Thyroid gland (tissue), 4 donors: ENCODE results near the gene LCN15. TPM values are rescaled to one million over a fixed set of nuclear protein-coding genes. Genes with fewer than 3 reads are reported as not detected.

Source experiments
- DNase-seq, 2 donors: peaks; one replicate each; pipeline ENCODE4 v3.0.0-alpha.2; 2019
- H3K27ac ChIP-seq, 3 donors: fragments of 200-600 bp; sonication (generic); 1 replicate in 2 of 3; 2 replicates in 1 of 3; pipeline ENCODE4 v1.5.1; 2016 to 2019; ENCODE audit warnings: mild to moderate bottlenecking in 1 of 3, moderate library complexity in 1 of 3
- H3K27me3 ChIP-seq: fragments of 200-600 bp; sonication (generic); one replicate; pipeline ENCODE4 v1.5.1; 2019
- H3K36me3 ChIP-seq, 2 donors: fragments of 200-600 bp; sonication (generic); one replicate each; pipeline ENCODE4 v1.5.1; 2016 to 2019
- H3K4me1 ChIP-seq, 2 donors: fragments of 200-600 bp; sonication (generic); one replicate each; pipeline ENCODE4 v1.5.1; 2017 to 2019
- H3K4me3 ChIP-seq, 3 donors: fragments of 200-600 bp; sonication (generic); replicated peaks in 1 of 3; 1 replicate in 2 of 3; 2 replicates in 1 of 3; pipeline ENCODE4 v1.5.1; 2016; ENCODE audit warnings: mild to moderate bottlenecking in 1 of 3
- H3K9me3 ChIP-seq: fragments of 200-600 bp; sonication (generic); one replicate; pipeline ENCODE4 v1.5.1; 2017
- POLR2A ChIP-seq, 2 donors: fragments of 450-650 bp; IDR thresholded peaks; one replicate each; pipeline ENCODE4 v1.6.1; 2017; ENCODE audit warnings: antibody characterized with exemption in 2 of 2, mild to moderate bottlenecking in 2 of 2, moderate library complexity in 1 of 2
- WGBS, 2 donors: methylation state at CpG; one replicate each; pipeline ENCODE4 v1.1.5; 2017; 5-methylcytosine and 5-hydroxymethylcytosine counted together
- intact Hi-C: fragments of 100-400 bp; cut with DNase I; formaldehyde crosslinking; loops from one replicate; pipeline ENCODE4 v1.15.1; 2023
- total RNA-seq, 4 donors: library from RNA; depleted of rRNA; stranded (reverse); fragments of >200 nt; gene quantifications; one replicate each; pipeline ENCODE4 v1.2.3, GENCODE V29; 2016
- TF ChIP-seq, protein P1 (sequence below), 6 experiments: fragments of 200-600 bp in 3 of 6; fragments of 450-650 bp in 3 of 6; sonication (generic) in 3 of 6; IDR thresholded peaks; one replicate each; pipeline ENCODE4 v1.5.1; 2016 to 2019; ENCODE audit warnings: antibody characterized with exemption in 6 of 6, mild to moderate bottlenecking in 2 of 6, inconsistent platforms in 1 of 6, moderate library complexity in 1 of 6

LCN15 gene
- total RNA-seq, 4 donors from 2014 or later = not detected

- intact Hi-C loops = no loop called here
- no peak for DNase-seq
- H3K27me3 ChIP-seq = no peaks in the 10 kb centered on the region
- H3K36me3 ChIP-seq = no peaks in the 10 kb centered on the region
- no peaks in the 10 kb centered on the region for H3K9me3 ChIP-seq
- TF ChIP-seq, protein P1, sequence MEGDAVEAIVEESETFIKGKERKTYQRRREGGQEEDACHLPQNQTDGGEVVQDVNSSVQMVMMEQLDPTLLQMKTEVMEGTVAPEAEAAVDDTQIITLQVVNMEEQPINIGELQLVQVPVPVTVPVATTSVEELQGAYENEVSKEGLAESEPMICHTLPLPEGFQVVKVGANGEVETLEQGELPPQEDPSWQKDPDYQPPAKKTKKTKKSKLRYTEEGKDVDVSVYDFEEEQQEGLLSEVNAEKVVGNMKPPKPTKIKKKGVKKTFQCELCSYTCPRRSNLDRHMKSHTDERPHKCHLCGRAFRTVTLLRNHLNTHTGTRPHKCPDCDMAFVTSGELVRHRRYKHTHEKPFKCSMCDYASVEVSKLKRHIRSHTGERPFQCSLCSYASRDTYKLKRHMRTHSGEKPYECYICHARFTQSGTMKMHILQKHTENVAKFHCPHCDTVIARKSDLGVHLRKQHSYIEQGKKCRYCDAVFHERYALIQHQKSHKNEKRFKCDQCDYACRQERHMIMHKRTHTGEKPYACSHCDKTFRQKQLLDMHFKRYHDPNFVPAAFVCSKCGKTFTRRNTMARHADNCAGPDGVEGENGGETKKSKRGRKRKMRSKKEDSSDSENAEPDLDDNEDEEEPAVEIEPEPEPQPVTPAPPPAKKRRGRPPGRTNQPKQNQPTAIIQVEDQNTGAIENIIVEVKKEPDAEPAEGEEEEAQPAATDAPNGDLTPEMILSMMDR (IDR thresholded peaks at IDR 0.05) = no peak
- no peak for TF ChIP-seq POLR2A (IDR thresholded peaks at IDR 0.05)
- peaks cover 37 to 51% of the 10 kb centered on the region in 2 donors for H3K4me1 ChIP-seq
- H3K4me3 ChIP-seq = no peak overlapping the region
- 77 to 81% methylated on average over 5 to 16 of the region's 22 CpGs for WGBS, 2 donors
- no peak overlapping the region for H3K27ac ChIP-seq
Measured at GRCh38 chr9:136746155-136746490, 18.2 kb downstream of the LCN15 start.

DNA sequence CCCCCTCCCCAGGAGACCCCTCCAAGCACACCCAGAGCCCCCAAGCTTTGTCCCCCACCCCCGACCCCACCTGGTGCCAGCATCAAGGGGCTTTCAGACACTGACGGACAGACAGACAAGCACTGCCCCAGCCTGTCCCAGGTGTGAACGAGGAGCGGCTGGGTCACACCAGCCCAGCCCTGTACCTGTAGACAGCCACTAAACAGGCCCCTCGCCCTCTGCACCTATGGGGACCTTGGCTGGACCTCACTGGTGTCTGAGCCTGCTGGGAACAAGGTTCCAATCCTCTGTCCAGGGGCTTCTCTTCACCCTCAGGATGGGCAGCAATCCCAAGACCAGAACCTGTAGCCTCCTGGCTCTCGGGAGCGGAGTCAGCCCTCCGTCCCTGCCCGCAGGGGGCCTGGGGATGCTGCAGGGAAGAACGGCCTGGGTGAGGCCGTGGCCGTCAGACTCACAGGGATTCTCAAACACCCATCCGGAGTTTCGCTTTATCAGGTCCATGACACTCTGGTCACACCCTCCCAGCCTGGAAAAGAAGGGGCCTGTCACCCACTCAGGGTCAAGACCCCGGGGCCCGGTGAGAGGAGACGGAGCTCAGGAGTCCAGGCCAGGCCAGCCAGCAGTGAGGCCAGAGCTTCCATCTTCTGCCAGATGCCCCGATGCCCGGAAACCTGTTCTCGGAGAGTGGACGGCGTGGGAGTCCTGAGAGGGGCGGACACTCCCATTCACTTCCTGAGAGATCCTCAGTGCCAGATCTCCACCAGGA is 18.7 kb downstream of the LCN15 start:
- no peak overlapping the region for H3K4me3 ChIP-seq
- 78 to 88% methylated on average over 7 to 10 of the region's 23 CpGs for whole genome bisulfite sequencing, 2 donors
- intact Hi-C loops = no loop called here
- no peaks in the 10 kb centered on the region for H3K27me3 ChIP-seq
- no peak for TF ChIP-seq POLR2A (IDR thresholded peaks at IDR 0.05)
- TF ChIP-seq, protein P1 (IDR thresholded peaks at IDR 0.05) = no peak
- no peak overlapping the region for H3K27ac ChIP-seq
- H3K36me3 ChIP-seq = no peaks in the 10 kb centered on the region
- peaks cover 41 to 52% of the 10 kb centered on the region in 2 donors for H3K4me1 ChIP-seq
- no peak for DNase-seq
- H3K9me3 ChIP-seq = no peaks in the 10 kb centered on the region

GRCh38 chr9:136744773-136745172 is 19.5 kb downstream of the LCN15 start:
- Histone ChIP-seq H3K27me3 (no peaks in the 10 kb centered on the region), H3K36me3 (no peaks in the 10 kb centered on the region), H3K4me3 (no peak overlapping the region), H3K9me3 (no peaks in the 10 kb centered on the region), H3K27ac (no peak overlapping the region), H3K4me1 (peaks cover 41 to 51% of the 10 kb centered on the region in 2 donors)
- WGBS, 2 donors = 90 to 100% methylated on average over 1 to 13 of the region's 18 CpGs
- no peak for DNase-seq
- no peak for TF ChIP-seq POLR2A (IDR thresholded peaks at IDR 0.05)
- TF ChIP-seq, protein P1 (IDR thresholded peaks at IDR 0.05) = no peak
- intact Hi-C loops = no loop called here

DNA sequence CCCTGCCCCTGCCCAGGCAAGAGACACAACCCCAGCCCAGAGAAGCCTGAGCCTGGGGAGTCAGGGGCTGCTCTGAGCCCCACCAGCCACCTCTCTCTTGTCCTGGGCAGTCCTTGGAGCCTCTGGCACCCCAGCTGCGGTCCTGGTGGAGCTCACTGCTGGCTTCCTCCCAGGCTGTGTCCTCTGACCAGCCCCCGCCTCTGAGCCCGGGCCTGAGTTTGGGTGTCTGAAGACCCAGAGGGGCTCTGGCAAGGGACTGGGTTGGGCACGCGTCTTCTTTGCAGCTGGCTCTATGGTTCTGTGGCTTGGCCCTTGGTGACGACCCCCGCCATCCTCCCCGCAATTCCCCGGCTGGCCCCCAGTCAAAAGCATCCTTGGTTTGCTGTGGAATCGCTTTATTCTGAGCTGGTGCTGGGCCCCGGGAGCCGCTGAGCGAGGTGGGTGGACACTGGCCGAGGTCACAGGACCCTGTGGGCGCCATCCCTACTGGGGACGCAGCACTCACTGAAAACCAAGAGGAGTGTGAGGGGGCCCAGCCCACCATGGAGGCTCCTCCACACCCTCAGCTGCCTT is 20.6 kb downstream of the LCN15 start:
- H3K27ac ChIP-seq = no peak overlapping the region
- 100% methylated on average over 5 of the region's 16 CpGs; no CpG with 5 or more reads in 1 of the 2 donors for WGBS, 2 donors
- H3K36me3 ChIP-seq = no peaks in the 10 kb centered on the region
- H3K27me3 ChIP-seq = no peaks in the 10 kb centered on the region
- H3K9me3 ChIP-seq = no peaks in the 10 kb centered on the region
- DNase-seq = no peak
- intact Hi-C loops = no loop called here
- TF ChIP-seq, protein P1 (IDR thresholded peaks at IDR 0.05) = no peak
- no peak for TF ChIP-seq POLR2A (IDR thresholded peaks at IDR 0.05)
- H3K4me1 ChIP-seq = peaks cover 32 to 41% of the 10 kb centered on the region in 2 donors
- no peak overlapping the region for H3K4me3 ChIP-seq
